Keratinocyte (primary cell): ENCODE data around the gene TRIM39. TPM values are rescaled to one million over a fixed set of nuclear protein-coding genes. Genes with fewer than 3 reads are reported as not detected.

Experiments used
- DNase-seq: peaks from one replicate; pipeline ENCODE4 v3.0.0-alpha.2; 2011; ENCODE audit warnings: low read depth, missing footprints, low spot score
- FAIRE-seq: peaks from 2 replicates; lab custom pipeline; 2011; peaks lifted over from hg19 to GRCh38; lab: Jason Lieb, UNC
- H2AFZ ChIP-seq: 2 replicates; pipeline ENCODE4 v1.6.0; 2012; ENCODE audit warnings: low read length, control low read depth, inconsistent platforms; ENCODE audit not compliant: control insufficient read depth
- H3K27ac ChIP-seq: 2 replicates; pipeline ENCODE4 v1.5.1; 2011; ENCODE audit warnings: low read length; ENCODE audit not compliant: control insufficient read depth, insufficient read depth
- H3K27me3 ChIP-seq: 3 replicates; pipeline ENCODE4 v1.6.0; 2011; ENCODE audit warnings: low read length; ENCODE audit not compliant: control insufficient read depth, insufficient read depth; ENCODE audit errors: extremely low read depth
- H3K36me3 ChIP-seq, 2 experiments: 2 replicates in 1 of 2; 3 replicates in 1 of 2; pipeline ENCODE4 v1.5.1; 2011; ENCODE audit warnings: low read length in 2 of 2, mild to moderate bottlenecking in 1 of 2; ENCODE audit not compliant: control insufficient read depth in 2 of 2, insufficient read depth in 2 of 2; ENCODE audit errors: extremely low read depth in 1 of 2
- H3K4me1 ChIP-seq: 3 replicates; pipeline ENCODE4 v1.5.1; 2011; ENCODE audit warnings: low read length; ENCODE audit not compliant: control insufficient read depth, insufficient read depth; ENCODE audit errors: extremely low read depth
- H3K4me2 ChIP-seq: 3 replicates; pipeline ENCODE4 v1.6.0; 2011; ENCODE audit warnings: low read depth, low read length; ENCODE audit not compliant: control insufficient read depth, insufficient read depth; ENCODE audit errors: extremely low read depth
- H3K4me3 ChIP-seq, 3 experiments: fragments of 200-600 bp in 1 of 3; sonication (generic) in 1 of 3; 2 replicates in 2 of 3; 3 replicates in 1 of 3; pipeline ENCODE4 v1.5.1; 2011 to 2016; ENCODE audit warnings: low read length in 3 of 3, mild to moderate bottlenecking in 3 of 3, control low read depth in 2 of 3, inconsistent platforms in 1 of 3, low read depth in 1 of 3, mixed read lengths in 1 of 3, mixed run types in 1 of 3, moderate library complexity in 1 of 3; ENCODE audit not compliant: control insufficient read depth in 2 of 3, insufficient read depth in 2 of 3; ENCODE audit errors: extremely low read depth in 1 of 3
- H3K79me2 ChIP-seq: 2 replicates; pipeline ENCODE4 v1.6.0; 2012; ENCODE audit warnings: low read length; ENCODE audit not compliant: control insufficient read depth, insufficient read depth
- H3K9ac ChIP-seq: 3 replicates; pipeline ENCODE4 v1.6.0; 2011; ENCODE audit warnings: low read length; ENCODE audit not compliant: control insufficient read depth, insufficient read depth; ENCODE audit errors: extremely low read depth
- H3K9me1 ChIP-seq: 3 replicates; pipeline ENCODE4 v1.6.0; 2011; ENCODE audit warnings: low read length; ENCODE audit not compliant: control insufficient read depth, insufficient read depth; ENCODE audit errors: extremely low read depth
- H3K9me3 ChIP-seq: 2 replicates; pipeline ENCODE4 v1.5.1; 2012; ENCODE audit warnings: low read depth, low read length; ENCODE audit not compliant: control insufficient read depth
- H4K20me1 ChIP-seq: 3 replicates; pipeline ENCODE4 v1.6.0; 2011; ENCODE audit warnings: low read length; ENCODE audit not compliant: control insufficient read depth, insufficient read depth; ENCODE audit errors: extremely low read depth
- EZH2 ChIP-seq: IDR thresholded peaks from one replicate; pipeline ENCODE4 v1.6.1; 2012; ENCODE audit warnings: inconsistent platforms, mild to moderate bottlenecking, low read length, moderate library complexity
- dilution Hi-C: fragments of 300-500 bp; cut with MboI; formaldehyde crosslinking; loops from one replicate; pipeline ENCODE4 v1.7.0; 2020; ENCODE audit warnings: low sequenced_read_pairs; ENCODE audit not compliant: extremely low pct_ligation_motif_present
- polyA plus RNA-seq, 5 experiments: library from polyadenylated mRNA; depleted of rRNA in 3 of 5; stranded (reverse) in 3 of 5; stranded (forward) in 1 of 5; unstranded in 1 of 5; fragments of >200 nt; gene quantifications; 1 replicate in 1 of 5; 2 replicates in 3 of 5; 3 replicates in 1 of 5; pipeline versions ENCODE4 v1.2.1 to v1.2.3, GENCODE V29; 2011 to 2012; ENCODE audit warnings: missing spikeins in 2 of 5, low read depth in 1 of 5, low replicate concordance in 1 of 5
- TF ChIP-seq, protein P1 (sequence below), 3 experiments: IDR thresholded peaks in 1 of 3; conservative IDR thresholded peaks in 1 of 3; optimal IDR thresholded peaks in 1 of 3; 2 replicates in 2 of 3; 3 replicates in 1 of 3; pipeline versions ENCODE3 to v1.5.1; 2011; ENCODE audit warnings: low read length in 3 of 3, mild to moderate bottlenecking in 3 of 3, moderate library complexity in 2 of 3, control low read depth in 1 of 3, inconsistent platforms in 1 of 3; ENCODE audit not compliant: insufficient read depth in 2 of 3; ENCODE audit errors: extremely low read depth in 1 of 3

TRIM39 gene
- polyA plus RNA-seq, 1 donor (not counting 4 experiments of a cell fraction or from before 2014, with no cell fraction given), result 7.9 TPM

DNA sequence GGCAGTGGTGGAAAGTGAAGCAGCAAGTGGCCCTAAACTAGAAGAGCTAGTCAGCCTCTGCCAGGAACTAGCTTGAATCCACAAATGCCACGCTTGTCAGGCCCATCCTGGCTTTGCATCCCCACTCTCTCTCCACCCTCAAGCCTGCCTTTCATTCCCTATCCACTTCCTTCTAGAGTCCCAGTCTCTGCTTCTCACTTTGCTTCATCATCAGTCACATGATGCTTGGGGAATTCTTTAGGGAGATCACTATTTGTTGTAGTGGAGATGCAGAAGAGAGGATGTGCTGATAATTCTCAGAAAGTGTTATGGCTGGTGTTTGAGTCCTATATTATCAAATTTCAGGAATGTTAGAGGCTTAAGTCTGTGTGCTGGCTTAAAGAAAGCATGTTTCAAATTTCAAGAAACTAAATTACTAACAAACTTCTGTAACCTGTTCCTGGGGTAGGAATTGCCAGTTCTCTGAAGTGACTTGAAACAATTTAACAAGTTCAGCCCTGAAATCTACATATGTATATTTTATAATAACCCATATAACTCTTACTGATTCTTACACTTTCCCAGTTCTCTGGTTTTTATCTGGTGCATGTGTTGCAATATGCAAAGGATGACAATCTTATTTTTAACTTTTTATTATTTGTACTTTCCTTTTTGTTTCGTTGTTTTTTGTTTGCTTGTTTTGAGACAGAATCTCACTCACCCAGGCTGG, 7.5 kb downstream of the TRIM39 start:
- Histone ChIP-seq H2AFZ (no peak overlapping the region), H3K9me3 (no peaks in the 10 kb centered on the region), H3K9me1 (no peaks in the 10 kb centered on the region), H3K9ac (no peak overlapping the region), H3K27me3 (no peaks in the 10 kb centered on the region), H3K27ac (no peak overlapping the region), H3K4me1 (no peaks in the 10 kb centered on the region), H3K4me3 (no peak overlapping the region), H4K20me1 (no peaks in the 10 kb centered on the region), H3K36me3 (peaks cover 18 to 33% of the 10 kb centered on the region in 2 experiments), H3K4me2 (no peak overlapping the region), H3K79me2 (no peaks in the 10 kb centered on the region)
- no peak for FAIRE-seq
- DNase-seq, result no peak
- dilution Hi-C loops, result loop anchor here (25.0 kb wide), 1 partner anchor 97 kb away; no protein-coding TSS in a partner anchor
- TF ChIP-seq, protein P1, sequence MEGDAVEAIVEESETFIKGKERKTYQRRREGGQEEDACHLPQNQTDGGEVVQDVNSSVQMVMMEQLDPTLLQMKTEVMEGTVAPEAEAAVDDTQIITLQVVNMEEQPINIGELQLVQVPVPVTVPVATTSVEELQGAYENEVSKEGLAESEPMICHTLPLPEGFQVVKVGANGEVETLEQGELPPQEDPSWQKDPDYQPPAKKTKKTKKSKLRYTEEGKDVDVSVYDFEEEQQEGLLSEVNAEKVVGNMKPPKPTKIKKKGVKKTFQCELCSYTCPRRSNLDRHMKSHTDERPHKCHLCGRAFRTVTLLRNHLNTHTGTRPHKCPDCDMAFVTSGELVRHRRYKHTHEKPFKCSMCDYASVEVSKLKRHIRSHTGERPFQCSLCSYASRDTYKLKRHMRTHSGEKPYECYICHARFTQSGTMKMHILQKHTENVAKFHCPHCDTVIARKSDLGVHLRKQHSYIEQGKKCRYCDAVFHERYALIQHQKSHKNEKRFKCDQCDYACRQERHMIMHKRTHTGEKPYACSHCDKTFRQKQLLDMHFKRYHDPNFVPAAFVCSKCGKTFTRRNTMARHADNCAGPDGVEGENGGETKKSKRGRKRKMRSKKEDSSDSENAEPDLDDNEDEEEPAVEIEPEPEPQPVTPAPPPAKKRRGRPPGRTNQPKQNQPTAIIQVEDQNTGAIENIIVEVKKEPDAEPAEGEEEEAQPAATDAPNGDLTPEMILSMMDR (optimal IDR thresholded peaks at IDR 0.05 in 1 of 3, IDR thresholded peaks at IDR 0.05 in 1 of 3, conservative IDR thresholded peaks at IDR 0.05 in 1 of 3; ENCODE audit: extremely low read depth in 1 of 3, insufficient read depth in 2 of 3, low read length in 3 of 3), result no peak
- TF ChIP-seq EZH2, result no peak

DNA sequence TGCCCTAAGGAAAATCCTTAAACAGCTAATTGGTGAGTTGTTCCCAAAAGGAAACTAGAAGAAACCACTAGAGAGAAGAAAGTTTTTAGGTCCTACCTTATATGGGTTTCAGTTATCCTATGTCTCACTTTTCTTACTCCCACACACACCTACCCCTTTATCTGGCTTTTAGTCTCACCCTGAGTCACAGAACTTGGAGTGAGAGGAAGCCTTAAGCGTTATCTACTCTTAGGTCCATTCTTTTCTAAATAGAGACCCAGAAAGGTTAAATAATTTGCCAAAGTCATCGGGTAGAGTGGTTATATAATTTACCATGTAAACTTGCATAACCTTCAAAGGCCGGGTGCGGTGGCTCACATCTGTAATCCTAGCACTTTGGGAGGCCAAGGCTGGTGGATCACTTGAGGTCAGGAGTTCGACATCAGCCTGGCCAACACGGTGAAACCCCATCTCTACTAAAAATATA, 13.9 kb downstream of the TRIM39 start:
- Histone ChIP-seq H3K4me2 (no peak overlapping the region), H3K27ac (no peak overlapping the region), H3K9me3 (no peaks in the 10 kb centered on the region), H2AFZ (no peak overlapping the region), H3K4me1 (peaks cover 3% of the 10 kb centered on the region), H3K9ac (no peak overlapping the region), H3K9me1 (no peaks in the 10 kb centered on the region), H3K79me2 (no peaks in the 10 kb centered on the region), H3K27me3 (no peaks in the 10 kb centered on the region), H3K36me3 (peaks cover 9 to 19% of the 10 kb centered on the region in 2 experiments), H4K20me1 (no peaks in the 10 kb centered on the region), H3K4me3 (no peak overlapping the region)
- FAIRE-seq (no peak), DNase-seq (no peak)
- TF ChIP-seq, protein P1 (optimal IDR thresholded peaks at IDR 0.05 in 1 of 3, IDR thresholded peaks at IDR 0.05 in 1 of 3, conservative IDR thresholded peaks at IDR 0.05 in 1 of 3; ENCODE audit: extremely low read depth in 1 of 3, insufficient read depth in 2 of 3, low read length in 3 of 3), result no peak
- TF ChIP-seq EZH2, result no peak
- dilution Hi-C loops, result loop anchor here (25.0 kb wide), 1 partner anchor 103 kb away; no protein-coding TSS in a partner anchor
